Measurements from ENCODE around the gene RETREG3. TPM values are rescaled to one million over a fixed set of nuclear protein-coding genes. Genes with fewer than 3 reads are reported as not detected.

The RETREG3 gene
- total and polyA plus RNA-seq, 9 of the 15 experiments (the other 6 are each of a cell fraction or from before 2014, with no cell fraction given), result 4.1 to 39.0 (median 16.9) TPM

DNA sequence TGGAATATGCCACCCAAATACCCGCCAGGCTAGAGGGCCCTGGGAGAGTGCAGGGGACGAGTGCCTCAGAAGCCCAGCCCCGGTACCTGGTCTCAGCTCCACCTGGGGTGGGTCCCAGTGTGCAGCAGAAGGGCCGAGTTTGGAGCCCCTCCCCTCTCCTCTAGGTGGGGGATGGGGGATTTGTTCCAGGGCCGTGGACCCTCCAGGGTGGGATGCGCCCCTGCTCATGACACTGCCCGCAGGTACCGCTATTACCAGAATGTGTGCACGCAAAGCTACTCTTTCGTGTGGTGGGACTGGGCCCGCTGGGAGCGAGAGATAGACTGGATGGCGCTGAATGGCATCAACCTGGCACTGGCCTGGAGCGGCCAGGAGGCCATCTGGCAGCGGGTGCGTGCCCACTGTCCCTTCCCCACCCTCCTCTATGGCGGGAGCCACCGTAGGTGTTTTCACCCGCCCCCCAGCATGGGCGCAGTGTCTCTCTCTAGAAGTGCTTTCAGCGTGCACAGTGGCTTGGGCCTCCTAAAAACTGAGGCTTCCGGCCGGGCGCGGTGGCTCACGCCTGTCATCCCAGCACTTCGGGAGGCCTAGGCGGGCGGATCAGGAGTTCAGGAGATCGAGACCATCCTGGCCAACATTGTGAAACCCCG lies 71.9 kb downstream of the RETREG3 start:
- in situ Hi-C loops (cut with MboI), result no loop called here

DNA sequence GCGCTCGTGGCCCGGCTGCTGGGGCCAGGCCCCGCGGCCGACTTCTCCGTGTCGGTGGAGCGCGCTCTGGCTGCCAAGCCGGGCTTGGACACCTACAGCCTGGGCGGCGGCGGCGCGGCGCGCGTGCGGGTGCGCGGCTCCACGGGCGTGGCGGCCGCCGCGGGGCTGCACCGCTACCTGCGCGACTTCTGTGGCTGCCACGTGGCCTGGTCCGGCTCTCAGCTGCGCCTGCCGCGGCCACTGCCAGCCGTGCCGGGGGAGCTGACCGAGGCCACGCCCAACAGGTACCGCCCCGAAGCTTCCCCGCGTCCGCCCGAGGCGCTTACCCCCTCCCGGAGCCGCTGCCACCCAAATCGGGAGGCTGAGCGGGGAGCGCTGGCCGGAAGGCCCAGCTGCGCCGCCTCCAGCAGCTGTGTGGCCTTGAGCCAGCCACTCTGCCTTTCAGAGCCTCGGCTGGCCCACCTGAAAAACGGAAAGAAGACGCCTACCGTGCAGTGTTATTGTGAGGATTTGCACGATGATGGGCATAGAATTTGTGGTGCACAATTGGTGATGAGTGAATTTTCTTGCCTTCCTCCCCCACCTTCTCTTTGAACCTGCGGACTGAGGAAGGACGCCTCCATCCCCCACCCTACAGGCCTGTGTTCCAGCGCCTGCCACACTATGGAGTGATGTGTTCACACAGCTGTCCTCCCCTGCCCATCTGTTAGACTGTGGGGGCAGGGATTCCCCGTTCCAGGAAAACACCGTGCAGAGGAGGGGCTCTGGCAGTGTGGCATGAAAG lies 72.6 kb downstream of the RETREG3 start:
- POLR2A ChIA-PET, result interaction anchor here (0.5 to 2.7 kb wide), 13 partner anchors 10 to 606 kb away, joined by 3 to 15 read pairs (median 4); partner anchors contain the start of gene ODAD4
- Histone ChIP-seq H3K27ac (ENCODE audit: extremely low read depth, low read depth, low read length) (peak overlapping the region; percentile 80), H3K9me3 (replicated peaks; ENCODE audit: control insufficient read depth, insufficient read depth, low read depth, low read length) (no peaks in the 10 kb centered on the region), H4K20me1 (replicated peaks; ENCODE audit: control insufficient read depth, insufficient read depth, low read length) (no peaks in the 10 kb centered on the region; the same call in 1 of the 2 replicates), H3K4me2 (ENCODE audit: insufficient read depth, low read length) (peak overlapping the region; percentile 92), H3K79me2 (ENCODE audit: control insufficient read depth, insufficient read depth, low read length) (peaks cover 17% of the 10 kb centered on the region), H3K27me3 (ENCODE audit: control insufficient read depth in 2 of 2, insufficient read depth in 2 of 2, low read length in 2 of 2) (no peaks in the 10 kb centered on the region), H3K4me1 (replicated peaks in 1 of 2; ENCODE audit: control insufficient read depth in 2 of 2, insufficient read depth in 2 of 2, low read length in 2 of 2) (peaks cover 26 to 54% of the 10 kb centered on the region in 2 experiments; a peak in 4 of 5 replicates), H3K36me3 (ENCODE audit: control insufficient read depth, insufficient read depth, low read length) (peaks cover 25% of the 10 kb centered on the region; the same call in 2 of the 3 replicates), H3K9me1 (ENCODE audit: control insufficient read depth, insufficient read depth, low read length) (no peaks in the 10 kb centered on the region), H3K4me3 (peak overlapping the region; percentile 64), H2AFZ (ENCODE audit: low read depth, low read length) (peak overlapping the region; percentile 87), H3K9ac (ENCODE audit: insufficient read depth in 1 of 2, low read depth in 2 of 2, low read length in 2 of 2) (peak overlapping the region; percentile 70 to 97)
- DNase-seq (ENCODE audit: extremely low read depth in 1 of 4, low spot score in 3 of 4) (peak; percentile 90 to 97 (median 95)), FAIRE-seq (peak; percentile 69), ATAC-seq (peak; percentile 81)
- in situ Hi-C loops (cut with MboI), result no loop called here
- intact Hi-C loops (cut with micrococcal nuclease), result no loop called here
- no TSS peak for BruUV-seq (replicated peaks)
- CTCF ChIA-PET (ENCODE audit: low intra/inter-chr PET ratio), result interaction anchor here (0.7 to 1.3 kb wide), 2 partner anchors 19 to 30 kb away, joined by 3 to 6 read pairs; partner anchors contain the start of gene MLX
- under 1% methylated on average over 46 of the region's 65 CpGs for WGBS (ENCODE audit: insufficient coverage, low coverage, missing lambda C conversion rate)
- TF ChIP-seq BRF1 (IDR thresholded peaks at IDR 0.05; ENCODE audit: borderline replicate concordance, extremely low read depth, insufficient read length) (no peak), RBM25 (IDR thresholded peaks at IDR 0.05; ENCODE audit: low read depth, low read length, severe bottlenecking) (no peak), MEF2A (IDR thresholded peaks at IDR 0.05; ENCODE audit: control insufficient read depth, low read depth, low read length) (no peak), TARDBP (IDR thresholded peaks at IDR 0.05) (no peak; the same call in none of the 2 replicates), ZBTB7A (IDR thresholded peaks at IDR 0.05; ENCODE audit: borderline replicate concordance, control insufficient read depth, low read depth, low read length) (no peak), L3MBTL2 (IDR thresholded peaks at IDR 0.05) (no peak; the same call in 1 of the 2 replicates), MAFF (IDR thresholded peaks at IDR 0.05; ENCODE audit: low read length) (no peak), NFATC3 (IDR thresholded peaks at IDR 0.05) (no peak), STAT5B (CRISPR knock-in tag; IDR thresholded peaks at IDR 0.05) (no peak)
- TF ChIP-seq, protein P1, sequence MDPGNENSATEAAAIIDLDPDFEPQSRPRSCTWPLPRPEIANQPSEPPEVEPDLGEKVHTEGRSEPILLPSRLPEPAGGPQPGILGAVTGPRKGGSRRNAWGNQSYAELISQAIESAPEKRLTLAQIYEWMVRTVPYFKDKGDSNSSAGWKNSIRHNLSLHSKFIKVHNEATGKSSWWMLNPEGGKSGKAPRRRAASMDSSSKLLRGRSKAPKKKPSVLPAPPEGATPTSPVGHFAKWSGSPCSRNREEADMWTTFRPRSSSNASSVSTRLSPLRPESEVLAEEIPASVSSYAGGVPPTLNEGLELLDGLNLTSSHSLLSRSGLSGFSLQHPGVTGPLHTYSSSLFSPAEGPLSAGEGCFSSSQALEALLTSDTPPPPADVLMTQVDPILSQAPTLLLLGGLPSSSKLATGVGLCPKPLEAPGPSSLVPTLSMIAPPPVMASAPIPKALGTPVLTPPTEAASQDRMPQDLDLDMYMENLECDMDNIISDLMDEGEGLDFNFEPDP (CRISPR knock-in tag; IDR thresholded peaks at IDR 0.05), result no peak

More for the DNA sequence above, 71.9 kb downstream of the RETREG3 start:
- CTCF ChIA-PET (ENCODE audit: low intra/inter-chr PET ratio), result no interaction called here
- Histone ChIP-seq H3K9ac (ENCODE audit: insufficient read depth in 1 of 2, low read depth in 2 of 2, low read length in 2 of 2) (peak overlapping the region; percentile 70 to 97), H3K27me3 (ENCODE audit: control insufficient read depth in 2 of 2, insufficient read depth in 2 of 2, low read length in 2 of 2) (no peaks in the 10 kb centered on the region), H3K36me3 (ENCODE audit: control insufficient read depth, insufficient read depth, low read length) (peaks cover 25% of the 10 kb centered on the region; the same call in 2 of the 3 replicates), H3K27ac (ENCODE audit: extremely low read depth, low read depth, low read length) (peak overlapping the region; percentile 80; the same call in 2 of the 3 replicates), H3K4me2 (ENCODE audit: insufficient read depth, low read length) (peak overlapping the region; percentile 92), H4K20me1 (replicated peaks; ENCODE audit: control insufficient read depth, insufficient read depth, low read length) (no peaks in the 10 kb centered on the region; the same call in 1 of the 2 replicates), H3K9me1 (ENCODE audit: control insufficient read depth, insufficient read depth, low read length) (no peaks in the 10 kb centered on the region), H3K4me1 (replicated peaks in 1 of 2; ENCODE audit: control insufficient read depth in 2 of 2, insufficient read depth in 2 of 2, low read length in 2 of 2) (peaks cover 23 to 48% of the 10 kb centered on the region in 2 experiments; a peak in 4 of 5 replicates), H2AFZ (ENCODE audit: low read depth, low read length) (no peak overlapping the region), H3K79me2 (ENCODE audit: control insufficient read depth, insufficient read depth, low read length) (peaks cover 17% of the 10 kb centered on the region), H3K4me3 (peak overlapping the region; percentile 64), H3K9me3 (replicated peaks; ENCODE audit: control insufficient read depth, insufficient read depth, low read depth, low read length) (no peaks in the 10 kb centered on the region)
- 78% methylated on average over 20 of the region's 31 CpGs for WGBS (ENCODE audit: insufficient coverage, low coverage, missing lambda C conversion rate)
- intact Hi-C loops (cut with micrococcal nuclease), result no loop called here
- DNase-seq (ENCODE audit: extremely low read depth in 1 of 4, low spot score in 3 of 4) (no peak), FAIRE-seq (no peak), ATAC-seq (no peak)
- BruUV-seq (replicated peaks), result TSS peak; percentile 43
- TF ChIP-seq POLR2A (conservative IDR thresholded peaks at IDR 0.05) (0 out of 2 replicates have a peak, but pooled peaks have one; percentile 25), HIVEP1 (CRISPR knock-in tag; IDR thresholded peaks at IDR 0.05) (no peak)
- POLR2A ChIA-PET, result interaction anchor here (0.7 to 2.7 kb wide), 4 partner anchors 17 to 516 kb away, joined by 4 to 15 read pairs (median 4); no protein-coding TSS in a partner anchor
